Suprapubic skin (tissue), 4 donors: ENCODE results near the gene CALCR. TPM values are rescaled to one million over a fixed set of nuclear protein-coding genes. Genes with fewer than 3 reads are reported as not detected.
"Not testable (repeated sequence)": the region's sequence is repeated elsewhere in the genome, so short reads cannot be mapped to it uniquely, and the experiment has no call there.

Experiments
- DNase-seq, 2 donors: peaks; one replicate each; pipeline ENCODE4 v3.0.0-alpha.2; 2019; ENCODE audit warnings: low spot score in 2 of 2
- H3K27ac ChIP-seq: fragments of 200-600 bp; sonication (generic); one replicate; pipeline ENCODE4 v1.5.1; 2019
- H3K27me3 ChIP-seq: fragments of 200-600 bp; sonication (generic); one replicate; pipeline ENCODE4 v1.5.1; 2019
- H3K36me3 ChIP-seq: fragments of 200-600 bp; sonication (generic); one replicate; pipeline ENCODE4 v1.5.1; 2019
- H3K4me1 ChIP-seq: fragments of 200-600 bp; sonication (generic); one replicate; pipeline ENCODE4 v1.5.1; 2019
- H3K4me3 ChIP-seq: fragments of 200-600 bp; sonication (generic); one replicate; pipeline ENCODE4 v1.5.1; 2019; ENCODE audit warnings: mild to moderate bottlenecking
- H3K9me3 ChIP-seq: fragments of 200-600 bp; sonication (generic); one replicate; pipeline ENCODE4 v1.5.1; 2019
- EP300 ChIP-seq: sonication (generic); formaldehyde crosslinking; IDR thresholded peaks from one replicate; pipeline ENCODE4 v1.6.1; 2017; ENCODE audit warnings: antibody characterized with exemption
- POLR2A ChIP-seq, 2 donors: fragments of 450-650 bp; IDR thresholded peaks; one replicate each; pipeline ENCODE4 v1.6.1; 2017; ENCODE audit warnings: antibody characterized with exemption in 2 of 2, mild to moderate bottlenecking in 2 of 2, moderate library complexity in 2 of 2
- POLR2AphosphoS5 ChIP-seq, 3 donors: sonication (generic); formaldehyde crosslinking; IDR thresholded peaks; one replicate each; pipeline ENCODE4 v1.6.1; 2017; ENCODE audit warnings: antibody characterized with exemption in 3 of 3
- WGBS: methylation state at CpG from one replicate; pipeline ENCODE4 v1.1.5; 2018; 5-methylcytosine and 5-hydroxymethylcytosine counted together
- total RNA-seq, 4 donors: library from RNA; depleted of rRNA; stranded (reverse); fragments of >200 nt; gene quantifications; one replicate each; pipeline ENCODE4 v1.1.0, GENCODE V29; 2016
- TF ChIP-seq, protein P1 (sequence below), 2 donors: fragments of 200-600 bp in 1 of 2; fragments of 450-650 bp in 1 of 2; sonication (generic) in 1 of 2; IDR thresholded peaks; one replicate each; pipeline ENCODE4 v1.5.1; 2016 to 2019; ENCODE audit warnings: antibody characterized with exemption in 2 of 2, mild to moderate bottlenecking in 1 of 2, moderate library complexity in 1 of 2

Gene CALCR
- total RNA-seq, 4 donors from 2014 or later: not detected

- H3K27me3 ChIP-seq: no peaks in the 10 kb centered on the region
- H3K9me3 ChIP-seq: no peaks in the 10 kb centered on the region
- no peak overlapping the region for H3K4me3 ChIP-seq
- no peak for TF ChIP-seq EP300
- TF ChIP-seq, protein P1, sequence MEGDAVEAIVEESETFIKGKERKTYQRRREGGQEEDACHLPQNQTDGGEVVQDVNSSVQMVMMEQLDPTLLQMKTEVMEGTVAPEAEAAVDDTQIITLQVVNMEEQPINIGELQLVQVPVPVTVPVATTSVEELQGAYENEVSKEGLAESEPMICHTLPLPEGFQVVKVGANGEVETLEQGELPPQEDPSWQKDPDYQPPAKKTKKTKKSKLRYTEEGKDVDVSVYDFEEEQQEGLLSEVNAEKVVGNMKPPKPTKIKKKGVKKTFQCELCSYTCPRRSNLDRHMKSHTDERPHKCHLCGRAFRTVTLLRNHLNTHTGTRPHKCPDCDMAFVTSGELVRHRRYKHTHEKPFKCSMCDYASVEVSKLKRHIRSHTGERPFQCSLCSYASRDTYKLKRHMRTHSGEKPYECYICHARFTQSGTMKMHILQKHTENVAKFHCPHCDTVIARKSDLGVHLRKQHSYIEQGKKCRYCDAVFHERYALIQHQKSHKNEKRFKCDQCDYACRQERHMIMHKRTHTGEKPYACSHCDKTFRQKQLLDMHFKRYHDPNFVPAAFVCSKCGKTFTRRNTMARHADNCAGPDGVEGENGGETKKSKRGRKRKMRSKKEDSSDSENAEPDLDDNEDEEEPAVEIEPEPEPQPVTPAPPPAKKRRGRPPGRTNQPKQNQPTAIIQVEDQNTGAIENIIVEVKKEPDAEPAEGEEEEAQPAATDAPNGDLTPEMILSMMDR (IDR thresholded peaks at IDR 0.05): no peak
- no peak for TF ChIP-seq POLR2AphosphoS5 (IDR thresholded peaks at IDR 0.05)
- TF ChIP-seq POLR2A (IDR thresholded peaks at IDR 0.05): no peak
- DNase-seq: no peak
- WGBS: 81% methylated on average over 1 of the region's 1 CpG
- H3K36me3 ChIP-seq: no peaks in the 10 kb centered on the region
- no peak overlapping the region for H3K27ac ChIP-seq
- no peaks in the 10 kb centered on the region for H3K4me1 ChIP-seq
These were observed 26.8 kb upstream of the CALCR start for GRCh38 chr7:93601363-93601762.

DNA sequence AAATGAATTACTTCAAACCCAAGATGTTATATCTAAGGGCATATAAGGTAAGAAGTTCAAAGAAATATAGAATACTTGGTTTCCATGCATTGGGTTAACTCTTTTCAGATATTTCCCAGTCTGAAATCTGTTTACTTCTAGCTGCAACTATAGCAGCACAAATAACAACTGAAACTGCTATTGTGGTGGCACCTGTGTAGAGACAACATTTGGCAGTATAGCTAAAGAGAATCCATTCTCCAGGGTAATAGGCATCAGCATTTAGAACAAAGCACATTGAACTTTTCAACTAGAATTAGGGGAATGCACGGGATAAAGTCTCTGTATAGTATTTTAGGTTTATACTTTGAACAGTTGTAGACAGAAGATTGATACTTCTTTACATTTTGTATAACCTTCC lies 19.7 kb upstream of the CALCR start:
- Histone ChIP-seq H3K4me3 (no peak overlapping the region), H3K27me3 (no peaks in the 10 kb centered on the region), H3K9me3 (no peaks in the 10 kb centered on the region), H3K4me1 (no peaks in the 10 kb centered on the region), H3K36me3 (no peaks in the 10 kb centered on the region), H3K27ac (no peak overlapping the region)
- 95% methylated on average over 1 of the region's 1 CpG for whole genome bisulfite sequencing
- DNase-seq: no peak
- TF ChIP-seq POLR2A (IDR thresholded peaks at IDR 0.05): no peak
- TF ChIP-seq, protein P1 (IDR thresholded peaks at IDR 0.05): no peak
- TF ChIP-seq EP300: no peak
- TF ChIP-seq POLR2AphosphoS5 (IDR thresholded peaks at IDR 0.05): no peak

GRCh38 chr7:93592588-93593266 lies 18.2 kb upstream of the CALCR start:
- no peaks in the 10 kb centered on the region for H3K36me3 ChIP-seq
- no peak for DNase-seq
- H3K4me3 ChIP-seq: no peak overlapping the region
- no peaks in the 10 kb centered on the region for H3K9me3 ChIP-seq
- no peak overlapping the region for H3K27ac ChIP-seq
- H3K27me3 ChIP-seq: no peaks in the 10 kb centered on the region
- H3K4me1 ChIP-seq: no peaks in the 10 kb centered on the region
- 78% methylated on average over 1 of the region's 1 CpG for WGBS
- TF ChIP-seq EP300 (no peak), POLR2AphosphoS5 (IDR thresholded peaks at IDR 0.05) (no peak), POLR2A (IDR thresholded peaks at IDR 0.05) (no peak)
- TF ChIP-seq, protein P1 (IDR thresholded peaks at IDR 0.05): no peak

DNA sequence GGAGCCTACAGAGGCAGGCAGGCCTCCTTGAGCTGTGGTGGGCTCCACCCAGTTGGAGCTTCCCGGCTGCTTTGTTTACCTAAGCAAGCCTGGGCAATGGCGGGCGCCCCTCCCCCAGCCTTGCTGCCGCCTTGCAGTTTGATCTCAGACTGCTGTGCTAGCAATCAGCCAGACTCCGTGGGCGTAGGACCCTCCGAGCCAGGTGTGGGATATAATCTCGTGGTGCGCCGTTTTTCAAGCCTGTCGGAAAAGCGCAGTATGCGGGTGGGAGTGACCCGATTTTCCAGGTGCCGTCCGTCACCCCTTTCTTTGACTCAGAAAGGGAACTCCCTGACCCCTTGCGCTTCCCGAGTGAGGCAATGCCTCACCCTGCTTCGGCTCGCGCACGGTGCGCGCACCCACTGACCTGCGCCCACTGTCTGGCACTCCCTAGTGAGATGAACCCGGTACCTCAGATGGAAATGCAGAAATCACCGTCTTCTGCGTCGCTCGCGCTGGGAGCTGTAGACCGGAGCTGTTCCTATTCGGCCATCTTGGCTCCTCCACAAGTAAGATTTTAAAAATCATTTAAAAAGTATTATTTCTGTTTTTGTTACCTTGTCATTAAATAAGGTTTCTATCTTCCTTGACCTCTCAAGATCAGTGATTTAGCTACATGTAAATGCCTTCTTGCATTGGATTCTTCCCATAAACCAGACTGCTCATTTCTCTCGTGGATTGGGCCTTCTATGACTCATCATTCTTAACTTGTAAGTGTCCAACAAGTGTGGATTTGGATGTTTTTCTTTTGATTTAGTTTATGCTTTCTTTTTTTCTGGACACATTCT lies 16.9 kb upstream of the CALCR start:
- not testable (repeated sequence) for DNase-seq, H3K27me3 ChIP-seq, H3K36me3 ChIP-seq, H3K4me3 ChIP-seq, H3K9me3 ChIP-seq, H3K27ac ChIP-seq, H3K4me1 ChIP-seq
- 80% methylated on average over 33 of the region's 34 CpGs for WGBS

- H3K27me3 ChIP-seq, H3K27ac ChIP-seq, H3K36me3 ChIP-seq, H3K4me3 ChIP-seq, H3K9me3 ChIP-seq, DNase-seq, H3K4me1 ChIP-seq: not testable (repeated sequence)
- WGBS: 87% methylated on average over 13 of the region's 22 CpGs
These were observed 11.9 kb upstream of the CALCR start for GRCh38 chr7:93586479-93586865.

DNA sequence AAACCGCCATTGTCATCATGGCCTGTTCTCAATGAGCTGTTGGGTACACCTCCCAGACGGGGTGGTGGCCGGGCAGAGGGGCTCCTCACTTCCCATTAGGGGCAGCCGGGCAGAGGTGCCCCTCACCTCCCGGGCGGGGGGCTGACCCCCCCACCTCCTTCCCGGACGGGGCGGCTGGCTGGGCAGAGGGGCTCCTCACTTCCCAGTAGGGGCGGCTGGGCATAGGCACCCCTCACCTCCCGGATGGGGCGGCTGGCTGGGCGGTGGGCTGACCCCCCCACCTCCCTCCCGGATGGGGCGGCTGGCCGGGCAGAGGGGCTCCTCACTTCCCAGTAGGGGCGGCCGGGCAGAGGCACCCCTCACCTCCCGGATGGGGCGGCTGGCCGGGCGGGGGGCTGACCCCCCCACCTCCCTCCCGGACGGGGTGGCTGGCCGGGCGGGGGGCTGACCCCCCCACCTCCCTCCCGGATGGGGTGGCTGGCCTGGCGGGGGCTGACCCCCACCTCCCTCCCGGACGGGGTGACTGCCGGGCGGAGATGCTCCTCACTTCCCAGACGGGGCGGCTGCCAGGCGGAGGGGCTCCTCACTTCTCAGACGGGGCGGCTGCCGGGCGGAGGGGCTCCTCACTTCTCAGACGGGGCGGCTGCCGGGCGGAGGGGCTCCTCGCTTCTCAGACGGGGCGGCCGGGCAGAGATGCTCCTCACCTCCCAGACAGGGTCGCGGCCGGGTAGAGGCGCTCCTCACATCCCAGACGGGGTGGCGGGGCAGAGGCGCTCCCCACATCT lies 11.4 kb upstream of the CALCR start:
- not testable (repeated sequence) for H3K36me3 ChIP-seq, H3K9me3 ChIP-seq, H3K27me3 ChIP-seq, H3K27ac ChIP-seq, DNase-seq, H3K4me3 ChIP-seq, H3K4me1 ChIP-seq
- no CpG with 5 or more reads among the region's 54 CpGs for WGBS
